ENCODE measurements around the gene PARP1. TPM values are rescaled to one million over a fixed set of nuclear protein-coding genes. Genes with fewer than 3 reads are reported as not detected.

The PARP1 gene
- 92.4 and 173 TPM in 2 replicates for total RNA-seq

GRCh38 chr1:226407497-226408284, at the start of gene PARP1:
Gene PARP1 (minus strand): TSS chr1:226408093. CDS start chr1:226407929, 164 bp downstream.

Other genes with a start within 250 kb of the PARP1 start
- 102 and 110 TPM in 2 replicates for gene ACBD3, start 221.4 kb downstream of the PARP1 start, total RNA-seq
- gene MIXL1, start 184.4 kb downstream of the PARP1 start, total RNA-seq: 0.12 TPM in 1 of 2 replicates, not detected in the other
- 4.1 and 12.4 TPM in 2 replicates for gene LIN9, start 98.9 kb downstream of the PARP1 start, total RNA-seq
- gene STUM, start 140.7 kb upstream of the PARP1 start, total RNA-seq: not detected in 2 replicates